Measurements from ENCODE around the gene TFEB.

The TFEB gene

DNA sequence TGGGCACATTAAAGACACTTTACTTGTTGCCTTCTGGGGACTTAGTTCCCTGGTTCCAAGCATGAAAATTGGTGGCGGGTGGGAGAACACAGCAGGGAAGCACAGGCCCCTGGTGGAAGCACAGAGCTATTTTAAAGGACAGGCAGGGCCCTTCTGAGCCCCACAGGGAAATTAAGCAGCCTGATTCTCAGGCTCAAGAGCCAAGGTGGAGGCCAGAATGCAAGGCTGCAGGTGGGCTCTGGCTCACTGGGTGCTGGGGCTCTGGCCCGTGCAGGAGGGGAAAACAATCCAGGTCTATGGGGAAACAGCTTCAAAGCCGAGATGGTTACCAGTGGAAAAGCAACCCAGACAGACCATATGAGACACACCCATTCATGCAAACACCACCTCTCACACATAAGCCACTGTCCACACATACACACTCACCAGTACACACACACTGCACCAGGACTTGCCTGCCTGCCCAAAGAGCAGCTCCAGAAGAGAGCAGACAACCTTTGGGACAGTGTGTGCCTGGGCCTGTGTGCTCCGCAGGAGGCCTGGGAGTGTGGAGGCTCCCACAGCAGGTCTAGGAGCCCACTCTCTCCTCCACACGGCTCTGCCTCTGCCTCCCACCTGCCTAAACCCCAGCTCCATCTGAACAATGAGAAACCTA is 30.6 kb downstream of the TFEB start:
- no peak for DNase-seq

DNA sequence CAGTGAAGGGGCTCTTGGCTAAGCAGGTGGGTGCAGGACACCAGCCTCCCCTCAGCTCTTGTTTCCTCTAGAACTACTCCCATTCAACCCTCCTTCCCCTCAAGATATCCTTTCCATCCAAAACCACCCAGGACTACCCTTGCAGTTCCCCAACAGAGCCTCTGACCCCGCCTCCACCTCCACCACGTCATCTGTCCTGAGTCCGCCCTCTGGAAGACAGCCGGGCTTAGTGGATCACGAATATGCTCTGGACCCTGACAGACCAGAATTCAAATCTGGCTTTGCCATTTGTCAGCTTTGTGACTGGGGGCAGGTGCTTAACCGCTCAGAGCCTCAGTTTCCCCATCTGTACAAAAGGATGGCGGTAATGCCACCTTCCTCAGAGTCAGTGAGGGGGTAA is 31.4 kb downstream of the TFEB start:
- DNase-seq: no peak

DNA sequence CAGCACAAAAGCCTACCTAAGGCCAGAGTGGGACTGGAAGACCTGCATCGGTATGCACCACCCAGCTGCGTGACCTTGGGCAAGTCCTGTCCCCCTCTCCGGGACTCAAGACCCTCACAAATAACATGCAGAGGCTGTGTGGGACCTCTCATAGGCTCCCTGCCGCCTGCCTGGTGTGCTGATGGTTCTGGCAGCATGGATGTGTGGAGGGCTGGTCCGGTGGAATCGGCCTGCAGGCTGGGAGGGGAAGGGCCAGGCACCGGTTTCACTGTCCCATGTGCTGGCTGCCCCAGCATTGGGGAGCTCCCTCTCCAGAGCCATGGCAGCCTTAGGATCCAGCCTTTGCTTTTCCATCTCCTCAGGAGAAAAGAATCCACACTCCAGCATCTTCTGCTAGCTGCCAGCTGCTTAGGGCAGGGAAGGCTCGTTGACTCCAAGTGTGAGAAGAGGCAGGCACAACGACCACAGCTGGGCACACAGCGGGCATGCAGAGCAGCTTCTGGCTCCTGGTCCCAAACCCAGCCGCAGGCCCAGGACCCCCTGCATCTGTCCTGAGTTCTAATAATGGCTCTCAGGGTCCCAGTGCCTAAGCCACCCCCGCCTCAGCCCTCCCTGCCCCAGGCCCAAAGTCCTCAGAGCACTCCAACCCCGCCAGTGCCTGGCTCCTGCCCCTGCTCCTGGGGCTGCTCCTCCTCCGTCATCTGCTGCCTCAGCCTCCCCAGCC is 32.5 kb downstream of the TFEB start:
- DNase-seq: no peak

DNA sequence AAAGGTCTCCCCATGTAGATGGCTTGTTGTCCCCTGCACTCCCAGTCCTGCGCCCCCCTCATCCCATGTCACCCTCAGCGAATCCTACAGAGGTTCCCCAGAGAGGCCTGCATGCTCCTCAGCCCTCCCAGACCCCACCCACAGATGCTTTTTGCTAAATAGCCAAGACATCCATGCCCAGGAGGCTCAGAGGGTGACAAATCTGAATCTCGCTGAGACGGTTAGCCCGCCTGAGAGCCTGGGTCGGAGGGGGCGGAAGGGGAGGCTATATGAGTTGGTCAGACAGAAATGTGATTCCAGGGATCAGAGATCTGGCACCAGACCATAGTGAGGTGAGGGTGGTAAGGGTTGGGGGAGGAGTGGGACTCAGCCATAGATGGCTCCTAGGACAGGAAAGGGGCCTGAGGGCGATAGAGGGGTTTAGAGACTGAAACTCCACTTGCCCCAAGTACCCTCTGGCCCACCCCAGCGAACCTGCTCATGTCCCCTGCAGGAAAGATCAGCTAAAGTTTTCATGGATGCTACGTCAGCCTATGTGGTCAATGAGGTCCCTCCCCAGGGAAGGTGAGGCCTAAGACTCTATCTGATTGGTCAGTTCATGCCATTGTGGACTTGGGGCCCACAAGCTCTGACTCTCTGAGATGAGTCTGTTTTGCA is 33.2 kb downstream of the TFEB start:
- no peak for DNase-seq

DNA sequence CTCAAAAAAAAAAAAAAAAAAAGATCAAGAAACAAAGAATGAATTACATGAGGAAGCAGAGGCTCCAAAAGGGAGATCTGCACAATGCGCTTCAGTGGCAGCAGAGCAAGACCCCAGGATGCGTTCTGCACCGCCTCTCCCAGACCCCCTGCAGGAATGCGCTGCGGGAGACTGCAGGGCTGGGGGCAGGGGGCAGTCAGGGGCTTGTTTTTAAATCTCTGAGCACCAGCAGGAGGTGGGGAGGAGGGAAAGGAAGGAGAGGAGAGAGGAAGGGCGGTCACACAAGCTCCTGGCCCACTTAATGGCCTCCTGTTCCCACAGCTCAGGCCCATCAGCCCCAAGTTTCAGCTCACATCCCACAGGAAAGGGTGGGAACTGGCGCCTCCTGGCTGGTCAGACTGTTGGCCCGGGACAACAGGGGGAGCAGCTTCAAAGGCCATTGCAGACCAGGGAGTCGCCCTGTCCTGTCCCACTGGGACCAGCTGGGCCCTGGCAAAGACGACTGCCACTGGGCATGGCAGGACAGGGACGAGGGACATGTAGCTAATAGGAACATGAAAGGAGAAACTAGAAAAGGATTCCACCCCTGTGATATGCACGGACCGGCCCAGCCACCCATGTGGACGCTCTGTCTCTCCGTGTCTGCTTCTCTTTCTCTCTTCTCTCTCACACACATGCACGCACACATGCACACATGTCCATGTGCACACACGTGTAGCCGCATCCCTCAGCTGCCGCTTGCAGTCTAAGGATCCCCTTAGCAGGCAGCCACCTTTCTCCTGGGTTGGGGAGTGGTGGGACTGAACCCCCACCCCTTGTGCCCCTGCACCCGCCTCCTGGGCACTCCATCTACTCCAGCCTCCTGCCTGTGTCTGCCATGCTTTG is 34.7 kb downstream of the TFEB start:
- no peak for DNase-seq

DNA sequence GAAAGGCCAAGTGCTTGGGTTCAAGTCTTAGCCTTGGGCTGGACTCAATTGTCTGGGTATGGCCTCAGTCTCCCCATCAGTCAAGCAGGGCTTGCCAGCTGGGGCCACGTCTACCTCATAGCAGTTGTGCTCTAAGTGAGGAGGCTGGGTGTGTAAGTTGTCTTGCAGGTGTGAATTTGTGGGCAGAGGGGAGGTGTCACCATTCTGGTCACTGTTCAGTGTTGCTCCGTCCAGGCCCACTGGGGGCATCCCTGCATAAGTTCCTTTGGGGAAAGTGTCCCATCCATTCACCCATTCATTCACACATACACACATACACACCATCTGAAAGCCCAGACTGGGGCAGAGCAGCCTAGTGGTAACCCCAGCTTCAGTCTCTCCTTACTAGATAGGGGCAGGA is 36.3 kb downstream of the TFEB start:
- DNase-seq: no peak

DNA sequence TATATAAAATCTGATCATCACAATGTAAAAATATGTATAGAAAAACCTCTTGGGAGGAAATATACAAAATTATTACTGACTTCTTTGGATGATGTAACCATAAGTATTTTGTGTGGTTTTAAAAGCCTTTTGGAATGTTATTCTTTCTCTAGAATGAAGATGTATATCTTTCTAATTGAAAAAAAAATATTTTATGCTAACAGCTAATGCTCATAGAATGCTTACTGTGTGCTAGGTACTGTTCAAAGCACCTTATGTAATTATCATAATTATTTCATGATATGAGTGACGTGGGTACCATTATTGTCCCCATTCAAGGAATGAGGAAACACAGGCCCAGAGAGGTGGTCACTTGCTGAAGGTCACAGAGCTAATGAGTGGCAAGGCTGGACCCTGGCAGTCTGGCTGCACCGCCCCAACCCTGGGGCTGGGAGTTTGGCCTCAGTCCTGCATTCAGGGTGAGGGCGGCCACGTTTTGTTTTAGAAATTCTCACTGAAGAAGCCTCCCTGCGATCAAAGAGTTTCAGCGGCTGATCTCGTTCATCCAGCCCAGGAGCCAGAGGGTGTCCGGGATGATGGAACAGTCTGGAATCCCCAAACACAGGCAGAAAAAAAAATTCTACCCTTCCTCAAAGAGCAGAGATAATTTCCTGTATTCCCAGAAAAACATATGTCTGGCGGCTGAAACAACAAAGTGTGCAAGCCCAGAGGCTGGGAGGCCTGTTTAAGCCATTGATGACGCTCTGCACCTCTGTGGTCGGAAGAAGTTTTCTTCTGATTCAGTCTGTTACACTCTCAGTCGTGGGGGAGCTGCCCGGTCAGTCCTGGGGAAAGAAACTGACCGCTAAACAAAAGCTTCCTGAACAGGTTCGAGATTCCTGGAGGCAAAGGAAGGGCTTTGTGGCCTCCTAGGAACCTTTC is 37.3 kb downstream of the TFEB start:
- DNase-seq: no peak

DNA sequence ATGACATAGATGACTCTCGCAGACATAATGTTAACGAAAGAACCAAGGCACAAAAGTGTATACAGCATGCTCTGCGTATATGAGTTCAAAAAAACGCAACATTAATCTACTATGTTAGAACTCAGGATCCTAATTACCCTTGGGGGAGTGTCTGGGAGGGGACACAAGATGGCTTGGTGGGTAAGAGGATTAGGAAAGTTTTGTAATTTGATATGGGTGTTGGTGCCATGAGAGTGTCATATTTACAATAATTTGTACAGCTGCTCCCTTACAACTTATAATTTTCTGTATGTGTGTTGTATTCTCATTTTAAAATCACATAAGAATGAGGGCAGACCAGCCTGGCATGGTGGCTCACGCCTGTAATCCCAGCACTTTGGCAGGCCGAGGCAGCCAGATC is 38.6 kb downstream of the TFEB start:
- peak; percentile 42 for DNase-seq

DNA sequence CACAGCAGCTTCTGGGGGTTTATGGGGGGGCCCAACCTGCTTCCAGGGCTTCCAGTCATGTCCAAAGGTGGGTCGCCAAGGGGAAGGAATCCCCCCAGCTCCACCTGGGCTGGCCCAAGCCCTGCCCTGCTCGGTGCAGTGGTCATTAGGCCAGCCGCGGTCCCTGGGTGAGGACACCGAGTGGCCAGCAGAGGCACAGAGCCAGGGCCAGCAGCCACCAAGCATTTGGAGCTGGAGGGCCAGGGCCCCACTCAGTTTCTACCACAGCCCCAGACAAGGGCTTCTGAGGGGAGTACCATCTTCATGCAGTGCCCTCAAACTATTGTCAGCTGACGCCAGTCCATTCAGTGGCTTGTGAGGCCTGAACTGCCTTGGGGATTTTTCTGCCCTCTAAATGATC is 39.6 kb downstream of the TFEB start:
- DNase-seq: no peak

DNA sequence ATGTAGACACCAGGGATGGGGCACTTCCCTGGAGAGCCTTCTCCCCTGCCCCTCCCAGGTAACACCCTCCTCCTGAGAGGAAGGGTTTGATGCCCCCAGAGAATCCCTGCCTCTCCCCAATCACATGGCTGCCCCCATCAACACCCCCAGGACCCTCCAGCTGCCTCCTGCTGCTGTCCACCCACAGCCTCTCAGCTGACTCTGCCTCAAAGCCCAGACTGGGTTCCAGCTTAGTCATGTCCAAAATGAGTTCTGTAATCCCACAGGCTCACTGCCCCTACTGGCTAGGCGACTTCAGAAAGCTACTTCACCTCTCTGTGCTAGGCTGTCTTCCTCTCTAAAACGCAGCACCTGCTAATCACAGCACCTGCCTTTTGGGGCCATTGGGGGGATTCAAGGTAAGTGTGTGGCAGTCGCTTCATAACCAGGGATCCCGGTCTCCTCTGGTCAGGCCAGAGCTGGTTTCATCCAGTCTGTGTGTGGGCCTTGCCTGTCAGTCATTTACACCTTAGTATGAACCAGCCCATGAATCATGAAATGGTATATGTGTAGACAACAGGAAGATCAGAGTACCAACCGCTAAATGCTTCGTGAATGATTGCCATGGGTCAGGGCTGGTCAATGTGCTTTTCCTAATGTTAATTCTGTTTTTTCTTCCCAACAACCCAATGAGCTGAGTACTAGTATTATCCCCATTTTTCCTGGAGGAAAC is 40.4 kb downstream of the TFEB start:
- peak; percentile 37 for DNase-seq

DNA sequence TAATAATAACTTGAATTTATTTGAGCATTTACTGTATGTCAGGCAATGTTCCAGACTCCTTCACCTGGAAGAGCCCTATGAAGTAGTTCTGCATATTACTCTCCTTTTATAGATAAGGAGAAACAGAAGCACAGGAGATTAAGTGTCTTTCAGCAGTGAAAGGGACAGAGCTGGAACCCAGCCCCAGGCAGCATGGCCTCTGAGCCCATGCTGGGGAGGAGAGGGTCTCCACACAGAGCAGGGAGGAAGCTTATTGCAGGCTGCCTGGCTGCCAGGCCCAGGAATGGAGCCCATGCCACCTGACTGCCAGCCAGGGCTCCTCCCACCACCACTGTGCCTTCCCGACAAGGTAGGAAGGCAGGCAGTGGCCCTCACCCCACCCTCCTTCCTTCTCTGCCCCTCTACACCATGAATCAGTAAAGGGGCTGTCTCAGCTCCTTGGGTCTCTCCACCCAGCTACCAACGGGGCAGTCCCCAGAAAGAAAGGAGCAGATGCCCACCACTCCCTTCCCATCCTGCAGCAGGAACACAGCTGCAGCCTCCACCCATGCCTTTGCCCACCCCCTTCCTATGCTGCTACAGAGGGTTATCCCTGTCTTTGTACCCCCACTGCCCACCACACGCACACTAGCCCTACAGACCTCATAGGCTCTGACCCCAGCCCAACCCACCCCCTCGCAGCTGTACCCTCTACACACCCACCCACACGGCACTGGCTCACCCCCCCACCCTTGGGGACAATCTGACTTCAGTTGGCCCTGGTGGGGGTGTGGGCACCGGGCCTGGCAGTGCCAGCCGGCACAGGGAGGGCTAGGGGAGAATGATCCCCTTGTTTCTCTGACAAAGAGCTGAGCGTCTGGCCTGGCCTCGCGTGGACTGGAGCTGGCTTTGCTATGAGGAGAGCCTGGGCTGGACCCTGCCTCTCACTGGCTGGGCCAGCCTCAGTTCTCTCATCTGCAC is 41.8 kb downstream of the TFEB start:
- DNase-seq: no peak

DNA sequence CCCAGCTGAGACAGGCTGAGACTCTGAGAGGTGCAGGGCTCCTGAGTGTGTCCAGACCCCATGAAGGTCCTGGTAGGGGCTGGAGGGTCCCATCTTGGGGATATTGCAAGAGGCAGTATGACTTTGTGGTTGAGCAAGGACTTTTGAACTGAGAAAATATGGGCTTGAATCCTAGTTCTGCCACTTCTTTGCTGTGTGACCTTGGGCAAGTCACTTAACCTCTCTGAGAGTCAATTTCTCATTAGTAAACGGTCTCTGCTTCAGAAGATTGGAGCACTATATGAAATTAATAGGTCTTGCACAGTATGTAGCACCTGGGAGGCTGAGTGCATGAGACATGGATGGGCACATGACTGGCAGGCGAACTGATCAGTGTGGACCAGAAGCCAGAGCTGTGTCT is 42.7 kb downstream of the TFEB start:
- DNase-seq: no peak

DNA sequence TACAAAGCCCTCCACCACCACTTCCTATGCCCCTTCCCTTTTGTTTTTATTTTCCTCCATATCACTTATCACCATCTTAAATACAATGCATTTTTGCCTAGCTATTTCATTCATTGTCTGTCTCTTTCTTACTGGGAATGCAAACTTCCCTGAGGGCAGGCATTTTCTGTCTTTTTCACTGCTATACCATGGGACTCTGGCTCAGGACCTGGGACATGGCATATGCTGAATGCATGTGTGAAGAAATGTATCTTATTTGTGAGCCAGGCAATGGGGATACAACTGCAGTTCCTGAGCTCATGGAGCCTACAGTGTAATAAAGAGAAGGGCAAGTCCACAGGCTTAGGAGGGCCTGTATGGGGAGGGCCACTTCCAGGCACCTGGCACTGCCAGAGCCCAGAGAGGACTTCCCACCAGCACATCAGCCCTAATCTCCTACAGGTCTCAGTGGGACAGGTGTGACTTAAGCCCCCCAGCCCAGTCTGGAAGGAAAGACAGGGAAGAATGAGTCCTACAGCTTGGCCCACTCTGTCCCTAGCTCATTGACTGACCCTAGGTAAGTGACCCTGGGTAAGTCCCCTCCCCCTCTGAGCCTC is 43.2 kb downstream of the TFEB start:
- no peak for DNase-seq

DNA sequence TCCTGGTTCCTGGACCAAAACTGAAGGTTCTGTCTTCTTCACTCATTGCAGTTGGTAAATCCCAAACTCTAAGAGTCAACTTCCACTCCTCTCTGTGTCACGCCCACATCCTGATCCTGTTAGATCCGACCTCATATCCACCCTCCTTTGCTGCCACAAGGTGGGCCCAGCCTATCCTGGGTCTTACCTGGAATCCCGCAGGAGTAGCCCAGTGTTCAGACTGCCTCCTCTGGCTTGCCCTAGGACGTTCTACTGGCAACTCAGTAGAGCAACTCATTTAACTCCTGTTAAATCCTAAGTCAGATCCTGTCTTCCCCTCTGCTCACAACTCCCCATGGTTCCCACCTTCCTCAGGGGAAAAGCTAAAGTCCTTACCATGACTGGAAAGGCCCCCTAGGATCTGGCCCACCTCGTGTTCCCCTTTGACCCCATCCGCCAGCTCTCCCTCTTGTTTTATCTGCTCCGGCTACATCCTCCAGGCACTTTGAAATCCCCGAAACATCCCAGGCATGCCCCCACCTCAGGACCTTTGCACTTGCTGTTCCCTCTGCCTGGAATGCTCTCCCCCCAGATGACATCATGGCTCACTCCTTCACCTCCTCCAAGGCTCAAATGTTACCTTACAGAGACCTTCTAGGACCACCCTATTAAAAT is 43.9 kb downstream of the TFEB start:
- no peak for DNase-seq

DNA sequence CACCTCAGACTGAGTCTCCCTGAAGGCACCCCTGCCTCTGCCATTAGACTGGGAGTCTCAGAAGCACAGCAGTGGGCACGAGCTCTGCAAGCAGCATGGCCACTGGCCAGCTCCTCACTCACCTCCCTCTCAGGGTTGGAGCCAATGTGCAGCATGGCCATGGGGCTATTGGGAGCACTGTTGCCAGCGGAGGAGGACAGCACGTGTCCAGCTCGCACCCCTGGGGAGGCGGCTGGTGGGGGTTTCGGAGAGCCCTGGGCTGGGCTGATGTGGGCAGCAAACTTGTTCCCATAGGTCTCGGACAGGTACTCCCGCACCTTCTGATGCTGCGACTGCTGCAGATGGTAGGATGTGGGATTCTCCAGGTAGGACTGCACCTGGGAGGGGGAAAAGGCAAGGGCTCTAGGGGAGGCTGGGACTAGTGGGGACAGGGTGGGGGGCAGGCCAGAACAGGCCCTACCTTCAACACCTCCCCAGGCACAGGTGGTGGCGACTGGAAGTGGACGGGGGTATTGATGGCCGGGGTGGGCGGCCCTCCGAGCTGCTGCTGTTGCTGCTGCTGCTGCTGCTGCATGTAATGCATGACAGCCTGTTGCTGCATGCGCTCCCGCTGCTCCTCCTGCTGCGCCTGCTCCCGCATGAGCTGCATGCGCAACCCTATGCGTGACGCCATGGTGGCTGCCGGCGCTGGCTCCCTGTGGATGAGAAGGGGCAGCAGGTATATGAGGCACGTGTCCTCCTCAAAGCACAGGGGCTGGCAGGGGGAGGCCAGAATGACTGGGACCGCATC is 44.7 kb downstream of the TFEB start:
- no peak for DNase-seq

DNA sequence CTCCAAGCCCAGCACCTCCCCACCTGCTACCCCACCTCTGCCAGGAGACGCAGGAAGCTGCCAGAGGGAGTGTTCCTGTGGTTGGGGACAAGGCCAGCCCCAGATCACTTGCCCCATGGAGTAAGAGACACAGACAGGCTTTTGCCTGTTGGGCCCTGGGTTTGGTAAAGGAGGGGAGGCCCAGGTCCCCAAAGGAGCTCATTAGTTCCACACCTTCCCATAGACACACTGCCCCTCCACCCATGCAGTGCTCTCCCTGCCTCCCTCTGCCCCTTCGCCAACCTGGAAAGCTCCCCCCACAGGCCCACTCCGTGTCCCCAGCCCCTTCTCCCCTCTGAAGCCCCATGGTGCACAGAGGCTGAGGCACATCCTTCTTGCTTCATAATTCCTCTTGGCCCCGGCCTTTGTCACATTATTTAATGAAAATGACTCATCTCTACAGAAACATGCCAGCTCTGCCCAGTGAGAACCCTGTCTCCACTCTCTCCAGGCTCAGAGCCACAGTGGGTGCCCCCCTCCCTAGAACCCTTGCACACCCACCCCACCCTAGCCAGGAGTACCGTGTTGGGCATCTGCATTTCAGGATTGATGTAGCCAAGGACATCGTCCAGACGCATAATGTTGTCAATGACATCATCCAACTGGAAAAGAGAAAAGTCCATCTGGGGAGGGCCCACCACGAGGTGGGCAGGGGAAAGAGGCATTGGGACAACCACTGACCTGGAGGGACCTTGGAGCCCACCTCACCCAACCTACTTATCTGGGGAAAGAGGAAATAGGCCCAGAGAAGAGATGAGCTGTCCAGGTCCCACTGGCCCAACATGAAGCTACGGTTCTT is 46.0 kb downstream of the TFEB start:
- DNase-seq: no peak

DNA sequence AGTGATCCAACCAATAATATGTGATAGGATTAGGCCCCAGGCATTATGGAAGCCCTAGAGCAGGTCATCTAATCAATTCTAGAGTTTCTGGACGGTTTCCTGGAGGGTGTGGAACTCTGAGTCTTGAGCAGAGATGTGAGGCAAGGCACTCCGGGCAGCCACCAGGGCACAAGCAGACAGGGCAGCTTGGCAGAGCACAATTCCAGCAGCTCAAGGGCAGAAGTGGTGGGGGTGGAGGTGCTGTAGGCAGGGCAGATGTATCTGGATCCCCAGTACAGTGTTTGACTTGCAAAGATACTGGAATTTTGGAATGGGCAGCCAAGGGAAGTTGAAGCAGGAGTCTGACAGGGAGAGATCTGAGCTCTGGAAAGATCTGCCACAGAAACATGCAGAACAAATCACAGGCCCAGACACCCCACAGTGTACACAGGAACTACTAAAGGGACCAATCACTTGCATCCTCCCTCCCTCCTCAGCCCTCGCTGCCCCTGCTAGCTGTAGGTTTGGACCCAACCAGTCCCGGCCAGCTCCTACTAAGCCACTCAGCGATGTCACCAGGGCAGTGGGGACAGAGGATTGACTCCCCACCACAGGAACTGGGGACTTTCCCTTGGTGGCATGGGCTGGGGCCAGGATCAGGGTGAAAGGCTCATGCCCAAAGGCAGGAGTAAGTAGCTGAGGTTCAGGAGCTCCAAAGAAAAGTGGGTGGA is 47.0 kb downstream of the TFEB start:
- DNase-seq: no peak
